NCI-H1092 treated with DMSO at 0.1 percent for 48 hours (cell line): ENCODE measurements around the gene KIAA1755.

Experiments used
- DNase-seq: peaks from one replicate; lab custom pipeline; 2025; lab: John Stamatoyannopoulos, UW

Gene KIAA1755

DNA sequence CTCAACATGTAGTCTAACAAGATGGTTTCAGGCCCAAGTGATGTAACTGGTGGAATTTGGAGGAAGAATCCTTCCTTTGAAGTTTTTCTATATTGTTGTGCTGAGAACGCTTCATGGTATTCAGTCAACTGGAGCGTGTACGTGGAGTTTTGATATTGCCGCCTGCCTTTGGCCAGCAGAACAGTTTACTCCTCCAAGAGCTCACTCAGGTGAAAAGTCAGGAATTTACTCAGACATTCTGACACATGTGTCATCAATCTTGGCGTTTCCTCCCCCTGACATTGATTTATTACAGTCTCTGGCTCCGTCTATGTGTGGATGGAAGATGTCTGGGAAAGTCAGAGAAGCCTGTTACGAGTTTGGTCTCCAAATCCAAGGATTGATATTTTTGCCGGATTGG is 76.4 kb downstream of the KIAA1755 start:
- no peak for DNase-seq

GRCh38 chr20:38181971-38182370 is 78.6 kb downstream of the KIAA1755 start:
- DNase-seq: no peak

GRCh38 chr20:38181207-38181801 is 79.2 kb downstream of the KIAA1755 start:
- no peak for DNase-seq

- no peak for DNase-seq
These were observed 79.8 kb downstream of the KIAA1755 start for GRCh38 chr20:38180781-38181180.

- no peak for DNase-seq
These were observed 80.7 kb downstream of the KIAA1755 start for GRCh38 chr20:38179846-38180245.

DNA sequence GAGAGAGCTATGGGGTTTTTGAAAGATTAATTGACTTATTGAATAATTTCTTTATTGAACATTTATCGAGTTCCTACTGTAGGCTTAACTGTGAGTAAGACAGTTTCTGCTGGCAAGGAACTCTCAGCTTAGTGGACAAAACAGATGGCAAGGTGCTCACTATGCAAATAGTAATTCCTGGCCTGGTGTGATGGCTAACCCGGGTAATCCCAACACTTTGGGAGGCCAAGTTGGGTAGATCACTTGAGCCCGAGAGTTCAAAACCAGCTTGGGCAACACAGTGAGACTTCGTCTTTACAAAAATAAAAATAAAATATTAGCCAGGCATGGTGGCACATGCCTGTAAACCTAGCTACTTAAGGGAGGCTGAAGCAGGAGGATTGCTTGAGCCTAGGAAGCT is 82.0 kb downstream of the KIAA1755 start:
- no peak for DNase-seq

DNA sequence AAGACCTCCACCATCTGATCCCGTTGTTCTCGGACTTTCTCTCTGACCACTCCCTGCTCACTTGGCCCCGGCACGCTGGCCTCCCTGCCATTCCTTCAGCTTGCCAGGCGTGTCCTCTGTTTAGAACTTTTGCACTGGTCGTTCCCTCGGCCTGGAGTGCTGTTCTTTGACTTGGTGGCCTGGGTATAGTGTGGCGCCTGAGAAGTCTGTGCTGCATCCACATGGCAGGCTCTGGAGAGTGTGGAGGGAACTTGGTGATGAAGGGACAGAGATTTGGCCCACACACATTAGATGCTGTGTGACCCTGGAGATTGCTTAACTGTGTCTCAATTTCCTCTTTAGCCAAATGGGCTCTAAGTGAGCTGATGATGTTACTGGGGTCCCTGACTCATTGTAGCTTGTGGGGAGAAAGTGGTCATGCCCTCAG is 82.5 kb downstream of the KIAA1755 start:
- DNase-seq: no peak

GRCh38 chr20:38177201-38177600 is 83.3 kb downstream of the KIAA1755 start:
- DNase-seq: no peak

DNA sequence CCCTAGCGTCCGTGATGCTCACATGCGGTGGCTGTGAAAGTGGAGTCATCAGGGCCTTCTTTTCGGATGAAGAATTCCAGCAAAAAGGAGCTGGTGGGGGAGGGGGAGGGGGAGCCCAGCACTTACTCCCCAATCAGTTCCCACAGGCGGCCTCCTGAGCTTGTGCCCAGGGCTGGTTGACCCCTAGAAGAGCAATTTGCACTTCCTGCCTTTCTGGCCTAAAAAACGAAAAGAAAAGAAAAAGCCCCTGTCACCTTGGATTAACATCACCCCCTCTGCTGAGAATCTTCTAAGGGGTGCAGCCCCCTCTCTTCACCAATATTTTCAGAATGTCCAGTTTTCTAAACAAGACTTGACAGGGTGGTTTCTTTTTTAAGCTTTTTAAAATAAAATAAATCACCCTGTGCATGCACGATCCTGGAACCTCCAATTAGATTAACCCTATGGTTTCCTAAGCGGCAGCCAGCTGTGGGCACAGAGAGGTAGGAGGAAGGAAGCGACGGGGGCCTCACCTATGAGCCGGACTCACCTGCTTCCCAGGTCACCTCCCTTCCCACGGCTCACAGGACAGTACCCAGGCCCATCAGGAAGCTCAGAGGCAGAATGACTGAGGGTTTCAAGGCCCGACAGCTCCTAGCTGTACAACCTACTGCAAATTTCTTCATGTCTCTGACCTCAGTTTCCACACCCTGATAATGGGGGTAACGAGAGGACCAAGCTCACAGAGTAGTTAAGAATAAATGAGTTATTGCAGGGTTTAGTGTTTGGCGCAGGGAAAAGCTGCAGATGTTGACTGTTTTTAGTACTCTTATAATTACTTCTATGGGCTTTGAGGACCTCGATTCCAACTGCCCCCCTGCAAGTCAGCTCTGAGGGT is 85.0 kb downstream of the KIAA1755 start:
- DNase-seq: no peak

DNA sequence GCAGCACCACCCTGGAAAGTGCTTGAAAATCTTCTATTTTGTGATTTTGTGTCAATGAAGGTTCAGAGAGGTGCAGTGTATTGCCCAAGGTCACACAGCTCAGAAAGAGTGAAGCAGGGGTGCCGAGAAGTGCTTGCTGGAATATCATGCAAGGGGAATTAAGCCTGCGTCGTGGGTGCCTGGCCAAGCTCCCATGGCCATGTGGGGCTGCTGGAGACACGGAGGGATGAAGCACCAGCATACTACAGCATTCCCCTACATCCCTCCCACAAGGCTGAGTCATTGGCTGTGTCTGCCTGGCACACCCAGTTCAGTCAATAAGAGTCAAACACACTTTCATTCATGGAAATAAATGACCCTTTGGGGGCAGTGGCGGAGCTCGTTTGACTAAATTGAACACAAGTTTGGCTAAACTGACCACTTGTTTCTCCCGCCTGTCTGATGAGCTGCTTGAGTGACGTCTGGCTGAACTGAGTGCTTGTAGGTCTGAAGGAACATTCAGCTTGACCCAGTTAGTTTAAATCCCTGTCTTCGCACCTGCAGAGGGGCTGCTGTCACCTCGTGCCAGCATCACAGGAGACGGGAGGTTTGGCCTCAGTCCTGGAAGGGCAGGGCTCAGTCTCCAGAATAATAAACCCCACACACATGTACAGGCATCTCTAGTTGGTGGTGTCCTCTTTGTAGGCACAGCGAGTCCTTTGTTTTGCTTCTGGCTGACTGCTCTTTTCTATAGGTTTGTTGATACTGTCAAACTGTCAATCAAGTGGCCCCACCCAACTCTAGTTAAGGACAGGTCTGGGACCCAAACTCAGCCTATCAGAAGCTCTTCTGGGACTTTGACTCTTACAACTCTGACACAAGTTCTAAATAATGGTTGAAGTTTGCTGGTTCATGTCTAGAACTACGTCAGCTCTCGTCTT is 87.0 kb downstream of the KIAA1755 start:
- DNase-seq: no peak

- no peak for DNase-seq
These were observed 88.1 kb downstream of the KIAA1755 start for GRCh38 chr20:38172408-38172807.

DNA sequence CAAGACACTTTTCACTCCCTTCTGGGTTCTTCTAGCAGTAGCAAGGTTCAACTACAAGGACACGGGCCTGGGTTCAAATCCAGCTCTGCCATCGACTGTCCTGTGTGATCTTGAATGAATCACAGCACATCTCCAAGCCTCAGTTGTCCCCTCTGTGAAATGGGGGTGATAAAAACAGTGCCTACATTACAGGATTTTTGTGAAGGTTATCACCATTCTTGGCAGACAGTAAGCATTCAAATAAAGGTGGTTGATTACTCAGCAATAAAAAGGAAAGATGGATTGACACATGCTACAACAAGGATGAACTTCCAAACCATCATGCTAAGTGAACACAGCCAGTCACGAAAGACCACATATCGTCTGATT is 88.9 kb downstream of the KIAA1755 start:
- no peak for DNase-seq

GRCh38 chr20:38170826-38171674 is 89.5 kb downstream of the KIAA1755 start:
- DNase-seq: peak; percentile 4

- DNase-seq: no peak
These were observed 90.2 kb downstream of the KIAA1755 start for GRCh38 chr20:38170219-38170825.

DNA sequence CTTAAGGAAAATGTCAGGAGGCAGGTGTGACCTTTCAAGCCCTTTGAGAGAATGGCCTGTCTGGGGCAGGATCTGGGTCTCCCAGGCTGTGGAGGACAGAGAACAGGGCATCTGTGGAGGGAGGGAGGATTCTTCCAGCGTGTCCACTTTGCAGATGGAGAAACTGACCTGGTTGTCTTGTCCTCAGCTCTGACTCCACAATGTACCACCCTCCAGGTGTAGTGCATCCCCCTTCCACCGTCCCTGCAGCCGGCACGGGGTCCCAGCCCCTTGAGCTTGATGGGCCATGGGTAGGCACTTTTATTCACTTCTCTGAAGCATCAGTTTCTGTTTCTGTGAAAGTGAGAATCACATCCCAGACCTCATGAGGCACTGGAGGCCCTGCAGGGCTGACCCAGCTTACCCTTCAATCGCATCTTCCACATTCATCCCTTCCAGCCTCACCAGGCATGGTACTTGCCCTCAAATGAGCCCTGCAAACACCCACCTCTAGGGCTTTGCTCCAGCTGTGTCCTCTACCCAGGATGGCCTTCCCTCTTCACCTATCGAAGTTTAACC is 90.8 kb downstream of the KIAA1755 start:
- no peak for DNase-seq

DNA sequence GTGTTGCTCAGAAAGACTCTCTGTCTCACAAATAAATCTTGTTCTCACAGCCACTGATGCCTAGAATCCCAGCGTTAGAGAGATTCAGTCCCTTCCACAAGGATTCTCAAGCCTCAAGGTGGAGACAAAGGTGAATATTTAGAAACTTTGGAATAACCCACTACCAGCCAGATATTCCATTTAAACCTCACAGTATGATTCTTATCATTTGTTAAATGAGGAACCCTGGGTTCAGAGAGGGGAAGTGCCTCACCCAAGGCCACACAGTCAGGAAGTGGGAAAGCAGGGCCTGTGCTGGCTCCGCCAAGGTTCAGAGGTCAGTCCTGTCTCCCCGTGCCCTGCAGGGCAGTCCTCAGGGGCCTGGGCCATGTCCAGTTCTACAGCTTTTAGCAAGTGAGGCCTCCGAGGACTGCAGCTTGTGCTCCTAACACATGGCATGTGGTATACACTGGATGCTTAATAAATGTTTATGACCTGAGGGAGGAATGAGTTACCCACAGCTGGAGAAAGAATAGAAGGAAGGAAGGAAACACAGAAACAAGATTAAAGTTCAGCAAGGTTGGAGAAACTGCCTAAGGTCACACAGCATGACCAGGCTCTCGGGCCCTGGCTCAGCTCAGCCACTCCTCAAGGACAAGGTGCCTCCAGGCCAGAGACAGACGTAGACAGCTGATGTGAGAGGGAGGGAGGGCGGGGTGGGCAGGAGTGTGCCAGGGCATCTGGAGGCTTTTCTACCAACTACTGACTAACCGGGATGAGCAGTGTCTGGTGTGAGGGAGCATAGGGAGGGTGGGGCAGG is 91.5 kb downstream of the KIAA1755 start:
- DNase-seq: no peak

DNA sequence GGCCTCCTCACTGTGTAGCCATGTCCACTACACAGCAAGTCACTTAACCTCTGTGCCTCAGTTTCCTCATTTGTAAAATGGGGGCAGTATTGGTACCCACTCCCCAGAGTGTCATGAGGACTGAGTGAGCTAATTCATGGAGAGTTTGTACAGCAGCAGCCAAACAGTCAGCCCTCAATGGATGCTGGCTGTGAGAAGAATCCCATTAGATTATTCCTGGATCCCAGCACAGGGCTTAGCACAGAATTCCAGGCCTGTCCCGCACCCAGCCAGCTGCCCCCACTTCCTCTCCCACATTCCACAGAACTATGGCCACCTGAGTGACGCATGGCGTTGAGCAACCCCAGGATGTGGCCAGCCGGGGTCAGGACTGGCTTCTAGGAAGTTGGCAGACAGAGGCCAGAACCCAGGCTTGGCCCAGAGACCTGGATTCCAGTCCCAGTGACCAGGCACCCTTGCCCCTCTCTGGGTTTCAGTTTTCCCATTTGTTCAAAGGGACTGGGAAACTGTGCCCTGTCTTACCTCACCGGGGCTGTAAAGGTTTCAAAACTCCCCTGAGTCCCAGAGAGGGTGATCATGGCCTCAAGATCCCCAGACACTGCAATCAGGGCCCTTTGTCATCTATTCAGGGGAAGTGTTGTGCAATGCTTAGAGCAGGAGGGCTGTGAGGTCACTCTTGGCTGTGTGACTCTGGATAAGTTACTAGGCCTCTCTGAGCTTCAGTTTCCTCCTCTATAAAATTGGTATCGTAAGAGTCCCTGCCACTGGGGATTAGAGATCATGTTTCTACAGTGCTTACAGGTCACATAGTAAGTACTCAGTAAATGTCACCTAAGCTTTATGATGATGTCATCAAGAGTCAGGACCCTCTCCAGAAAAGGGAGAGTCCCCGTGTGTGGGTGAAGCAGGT is 92.4 kb downstream of the KIAA1755 start:
- DNase-seq: no peak

- no peak for DNase-seq
These were observed 93.1 kb downstream of the KIAA1755 start for GRCh38 chr20:38167328-38167850.
